T-helper 1 cell treated with Interleukin-12 subunit alpha and Interleukin-12 subunit beta and Interleukin-4 antibody, amounts not matched to agents 30 ng/mL and 1 ng/mL, for 36 hours (primary cell): Measurements from ENCODE around the gene NDUFB7. TPM values are rescaled to one million over a fixed set of nuclear protein-coding genes. Genes with fewer than 3 reads are reported as not detected.
"Not testable (repeated sequence)": the region's sequence is repeated elsewhere in the genome, so short reads cannot be mapped to it uniquely, and the experiment has no call there.

ENCODE experiments used
- intact Hi-C: fragments of 100-400 bp; cut with micrococcal nuclease; formaldehyde crosslinking; loops from one replicate; pipeline ENCODE4 v1.15.1; 2024
- total RNA-seq: library from RNA; stranded (reverse); gene quantifications from 2 replicates; pipeline ENCODE4 v1.2.3, GENCODE V29; 2022

The NDUFB7 gene
- 107 and 121 TPM in 2 replicates for total RNA-seq

DNA sequence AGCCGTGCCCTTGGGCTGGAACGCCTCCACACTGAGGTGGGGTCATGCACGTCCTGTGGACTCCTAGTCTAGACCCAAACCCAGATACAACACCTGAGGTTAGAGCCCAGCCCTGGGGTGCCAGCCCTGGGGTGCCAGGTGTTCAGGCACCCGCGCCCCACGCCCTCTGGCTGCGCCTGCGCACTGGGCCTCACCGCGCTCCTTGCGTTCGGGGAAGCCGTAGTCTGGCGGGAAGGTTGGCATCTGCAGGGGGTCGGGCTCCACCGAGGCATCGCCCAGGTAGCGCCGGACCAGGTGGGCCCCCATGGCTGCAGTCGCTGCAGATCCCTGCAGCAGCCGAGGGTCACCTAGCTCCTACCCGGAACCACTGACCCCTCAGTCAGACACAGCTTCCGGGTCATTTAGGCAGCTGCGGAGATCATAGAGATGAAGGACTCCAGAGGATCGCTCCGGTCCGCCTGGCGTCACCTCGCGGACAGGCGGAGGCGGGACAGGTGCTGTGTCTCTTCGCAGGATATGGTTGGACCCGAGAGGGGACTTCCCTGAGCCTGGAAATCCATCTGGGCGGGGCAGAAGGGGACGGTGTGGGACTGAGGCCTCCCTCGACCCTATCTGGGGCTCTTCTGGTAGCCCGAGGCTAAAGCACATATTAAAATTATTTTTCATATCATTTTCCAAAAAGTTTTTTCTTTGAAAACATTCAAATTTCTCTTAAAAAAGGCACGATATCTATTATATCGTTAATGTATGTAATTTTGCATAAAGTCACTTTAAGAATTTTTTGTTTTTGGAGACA lies at the start of gene NDUFB7:
TSS of gene NDUFB7 (minus strand) at position 372 of the 796 bp plus-strand sequence. CDS start at position 306, 66 bp downstream.
- intact Hi-C loops: loop anchor here (1.0 to 5.0 kb wide), 7 partner anchors 16 to 805 kb away; partner anchors contain the start of genes AKAP8 and TECR

DNA sequence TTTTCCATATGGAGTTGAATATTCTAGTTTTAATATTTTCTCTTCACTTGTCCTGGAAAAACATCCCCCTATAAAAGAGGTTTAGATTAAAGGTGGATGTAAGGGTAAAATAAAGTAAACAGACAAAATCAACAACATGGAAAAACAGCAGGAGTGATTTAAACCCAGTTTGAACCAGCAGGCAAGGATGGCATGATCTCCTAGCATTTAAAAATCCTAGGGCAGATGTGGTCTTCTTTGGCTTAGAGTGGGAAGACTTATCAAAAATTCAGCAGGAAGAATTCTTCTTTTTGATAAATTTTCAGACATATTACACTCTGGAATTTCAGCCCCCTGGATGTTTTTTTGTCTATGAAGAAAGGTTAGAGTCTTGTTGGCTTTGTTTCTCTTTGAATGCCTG lies 47.5 kb upstream of the NDUFB7 start:
- intact Hi-C loops: no loop called here

DNA sequence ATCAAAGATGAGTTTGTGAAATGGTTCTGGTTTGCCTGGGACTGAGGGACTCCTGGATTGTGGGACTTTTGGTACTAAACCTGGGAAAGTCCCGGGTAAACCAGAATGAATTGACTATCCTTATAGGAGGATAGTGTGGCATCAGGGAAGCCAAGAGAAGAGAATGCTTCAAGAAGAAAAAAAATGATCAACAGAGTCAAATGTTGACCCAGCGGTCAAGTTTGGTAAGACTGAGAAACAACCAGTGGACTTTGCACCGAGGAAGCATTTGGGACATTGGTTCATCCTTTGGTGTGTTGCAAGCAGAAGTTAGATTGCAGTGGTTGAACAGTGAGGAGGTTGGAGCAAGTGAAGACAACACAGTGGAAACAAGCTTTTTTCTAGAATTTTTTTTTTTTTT lies 44.5 kb upstream of the NDUFB7 start:
- intact Hi-C loops: no loop called here

DNA sequence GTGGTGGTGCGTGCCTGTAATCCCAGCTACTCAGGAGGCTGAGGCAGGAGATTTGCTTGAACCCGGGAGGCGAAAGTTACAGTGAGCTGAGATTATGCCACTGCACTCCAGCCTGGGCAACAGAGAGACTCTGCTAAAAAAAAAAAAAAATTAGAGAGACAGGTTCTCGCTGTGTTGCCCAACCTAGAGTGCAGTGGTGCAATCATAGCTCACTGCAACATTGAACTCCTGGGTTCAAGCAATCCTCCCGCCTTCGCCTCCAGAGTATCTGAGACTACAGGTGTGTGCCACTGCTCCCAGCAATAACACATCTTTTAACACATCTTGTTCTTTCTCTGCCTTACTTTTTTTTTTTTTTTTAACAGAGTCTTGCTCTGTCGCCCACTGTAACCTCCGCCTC lies 43.8 kb upstream of the NDUFB7 start:
- intact Hi-C loops: no loop called here

DNA sequence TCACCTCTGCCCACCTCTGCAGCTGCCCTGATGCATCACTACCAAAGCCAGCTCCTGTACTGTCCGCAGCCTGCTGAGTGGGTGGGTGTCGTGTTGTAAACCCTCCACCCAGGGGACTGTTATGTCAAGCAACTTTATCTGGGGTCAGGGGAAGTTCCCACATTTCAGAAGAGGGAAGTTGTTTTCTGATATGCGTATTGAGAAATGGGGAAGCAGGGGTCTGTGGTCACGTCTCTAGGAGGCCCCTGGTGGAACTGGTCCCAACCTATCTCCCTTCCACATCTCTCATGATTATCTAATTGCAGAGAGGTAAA lies 42.2 kb upstream of the NDUFB7 start:
- intact Hi-C loops: no loop called here

DNA sequence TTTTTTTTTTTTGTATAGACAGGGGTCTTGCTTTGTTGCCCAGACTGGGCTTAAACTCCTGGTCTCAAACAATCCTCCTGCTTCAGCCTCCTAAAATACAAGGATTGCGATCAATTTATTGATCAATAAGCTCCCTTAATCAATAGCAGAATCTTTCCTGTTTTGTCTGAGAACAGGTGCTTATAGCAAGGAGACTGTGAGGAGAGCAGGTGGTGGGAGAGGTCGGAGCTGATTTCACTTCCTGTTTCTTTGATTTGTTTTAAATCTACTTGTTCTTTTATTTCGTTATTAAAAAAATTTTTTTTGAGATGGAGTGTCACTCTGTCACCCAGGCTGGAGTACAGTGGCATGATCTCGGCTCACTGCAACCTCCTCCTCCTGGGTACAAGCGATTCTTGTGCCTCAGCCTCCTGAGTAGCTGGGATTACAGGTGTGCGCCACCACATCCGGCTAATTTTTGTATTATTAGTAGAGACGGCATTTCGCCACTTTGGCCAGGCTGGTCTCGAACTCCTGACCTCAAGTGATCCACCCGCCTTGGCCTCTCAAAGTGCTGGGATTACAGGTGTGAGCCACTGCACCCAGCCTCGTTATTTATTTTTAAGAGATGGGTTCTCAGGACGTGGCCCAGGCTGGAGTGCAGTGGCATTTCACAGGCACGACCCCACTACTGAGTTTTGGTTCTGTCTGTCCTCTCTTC lies 41.7 kb upstream of the NDUFB7 start:
- intact Hi-C loops: not testable (repeated sequence)

DNA sequence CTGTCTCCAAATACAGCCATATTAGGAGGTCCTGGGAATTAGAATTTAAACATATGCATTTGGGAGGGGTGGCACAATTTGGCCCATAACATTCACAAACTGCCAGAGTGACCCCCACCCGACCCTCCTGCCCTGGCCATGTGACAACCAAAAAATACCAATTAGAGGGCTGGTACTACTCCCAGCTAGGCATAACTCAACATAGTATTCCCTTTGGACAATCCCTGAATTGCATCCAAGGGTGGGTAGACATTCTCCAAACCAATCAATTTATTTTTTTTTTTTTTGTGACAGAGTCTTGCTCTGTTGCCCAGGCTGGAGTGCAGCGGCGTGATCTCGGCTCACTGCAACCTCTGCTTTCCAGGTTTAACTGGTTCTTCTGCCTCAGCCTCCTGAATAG lies 40.8 kb upstream of the NDUFB7 start:
- intact Hi-C loops: no loop called here

DNA sequence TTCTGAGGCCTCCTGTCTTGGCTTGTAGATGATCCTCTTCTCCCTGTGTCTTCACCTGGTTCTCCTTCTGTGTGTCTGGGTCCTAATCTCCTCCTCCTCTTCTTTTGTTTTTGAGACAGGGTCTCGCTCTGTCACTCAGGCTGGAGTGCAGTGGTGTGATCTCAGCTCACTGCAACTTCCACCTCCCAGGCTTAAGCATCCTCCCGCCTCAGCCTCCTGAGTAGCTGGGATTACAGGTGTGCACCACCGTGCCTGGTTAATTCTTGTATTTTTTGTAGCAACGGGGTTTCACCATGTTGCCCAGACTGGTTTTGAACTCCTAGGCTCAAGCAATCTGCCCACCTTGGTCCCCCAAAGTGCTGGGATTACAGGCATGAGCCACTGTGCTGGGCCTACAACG lies 40.4 kb upstream of the NDUFB7 start:
- intact Hi-C loops: not testable (repeated sequence)

DNA sequence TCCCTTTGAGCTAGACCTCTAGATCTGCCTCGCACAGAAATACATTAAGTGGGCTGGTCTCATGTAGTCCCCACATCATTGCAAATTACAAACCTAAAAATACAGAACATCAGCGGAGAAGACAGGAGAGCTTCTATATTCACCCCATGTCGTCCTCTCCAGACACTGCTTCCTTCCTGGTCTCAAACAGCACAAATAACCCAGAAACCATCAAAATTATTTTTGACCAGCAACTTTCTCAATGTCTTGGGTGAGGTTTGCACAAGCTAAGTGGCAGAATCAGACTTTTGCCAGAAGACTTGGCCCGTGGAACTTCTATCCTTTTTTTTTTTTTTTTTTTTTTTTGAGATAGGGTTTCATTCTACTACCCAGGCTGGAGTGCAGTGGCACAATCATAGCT lies 39.2 kb upstream of the NDUFB7 start:
- intact Hi-C loops: no loop called here

DNA sequence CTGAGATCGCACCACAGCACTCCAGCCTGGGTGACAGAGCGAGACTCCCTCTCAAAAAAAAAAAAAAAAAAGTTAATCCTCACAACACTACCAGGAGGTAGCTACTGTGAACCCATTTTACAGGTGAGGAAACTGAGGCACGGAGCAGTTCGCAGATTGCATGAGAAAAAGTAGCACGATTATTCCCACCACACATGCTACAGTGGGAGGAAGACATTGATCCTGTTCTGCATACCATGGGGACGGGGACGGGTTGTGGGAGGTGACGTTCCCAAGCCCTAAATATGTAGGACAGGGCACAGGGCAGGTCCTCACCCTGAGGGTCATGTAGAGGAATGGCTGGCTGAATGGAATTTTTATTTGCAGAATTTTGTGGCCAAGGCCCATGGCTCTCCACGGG lies 34.8 kb upstream of the NDUFB7 start:
- intact Hi-C loops: no loop called here

DNA sequence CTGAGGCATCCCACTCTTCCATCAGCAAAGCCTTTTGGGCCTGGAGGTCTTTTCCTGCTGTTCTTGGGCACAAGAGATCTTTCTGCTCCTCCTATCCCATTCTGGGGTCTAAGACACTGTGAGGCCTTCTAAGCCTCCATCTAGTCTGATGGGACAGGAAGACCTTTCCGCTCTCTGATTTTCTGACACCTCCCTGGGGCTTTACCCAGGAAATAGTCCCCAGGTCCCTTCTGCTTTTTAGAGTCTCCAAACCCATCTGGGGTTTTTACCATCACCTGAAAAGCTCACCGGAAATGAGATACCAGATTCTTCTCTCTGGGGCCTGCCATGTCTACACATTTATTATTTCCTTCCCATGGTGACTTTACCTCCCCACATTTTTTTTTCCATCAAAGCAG lies 32.1 kb upstream of the NDUFB7 start:
- intact Hi-C loops: no loop called here

DNA sequence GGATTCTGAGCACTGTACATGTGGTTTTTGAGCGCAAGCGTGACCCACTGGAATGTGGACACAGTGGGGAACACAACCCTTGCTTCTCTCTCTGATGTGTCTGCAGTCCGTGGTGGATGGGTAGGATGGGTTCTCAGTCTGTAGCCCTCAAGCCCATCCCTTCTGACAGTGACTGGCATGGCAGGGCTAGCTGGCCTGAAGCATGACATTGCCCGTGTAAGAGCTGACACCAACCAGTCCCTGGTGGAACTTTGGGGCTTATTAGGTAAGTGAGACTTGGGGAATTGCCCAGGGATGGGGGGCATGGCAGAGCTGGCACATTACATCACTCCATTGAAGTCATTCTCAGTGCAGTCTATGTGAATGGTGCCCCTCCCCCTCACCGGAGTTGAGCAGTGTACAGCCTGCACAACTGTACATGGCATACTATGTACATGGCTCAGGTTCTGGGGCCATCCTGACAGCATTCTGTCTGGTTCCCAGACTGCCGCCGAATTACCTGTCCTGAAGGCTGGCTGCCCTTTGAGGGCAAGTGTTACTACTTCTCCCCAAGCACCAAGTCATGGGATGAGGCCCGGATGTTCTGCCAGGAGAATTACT lies 27.8 kb upstream of the NDUFB7 start:
- intact Hi-C loops: no loop called here

DNA sequence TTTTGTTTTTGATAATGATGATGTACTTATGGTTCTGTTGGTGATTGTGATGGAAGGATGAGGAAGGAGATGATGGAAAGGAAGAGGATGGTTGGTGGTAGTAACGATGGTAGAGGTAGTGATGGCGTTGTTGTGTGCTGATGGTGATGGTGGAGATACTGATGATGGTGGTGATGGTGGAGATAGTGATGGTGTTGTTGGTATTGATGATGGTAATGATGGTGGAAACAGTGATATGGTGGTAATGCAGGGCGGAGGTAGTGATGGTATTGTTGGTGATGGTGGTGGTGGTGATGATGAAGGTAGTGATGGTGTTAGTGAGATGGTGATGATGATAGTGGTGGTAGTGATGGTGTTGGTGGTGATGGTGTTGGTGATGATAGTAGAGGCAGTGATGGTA lies 23.7 kb upstream of the NDUFB7 start:
- intact Hi-C loops: no loop called here

DNA sequence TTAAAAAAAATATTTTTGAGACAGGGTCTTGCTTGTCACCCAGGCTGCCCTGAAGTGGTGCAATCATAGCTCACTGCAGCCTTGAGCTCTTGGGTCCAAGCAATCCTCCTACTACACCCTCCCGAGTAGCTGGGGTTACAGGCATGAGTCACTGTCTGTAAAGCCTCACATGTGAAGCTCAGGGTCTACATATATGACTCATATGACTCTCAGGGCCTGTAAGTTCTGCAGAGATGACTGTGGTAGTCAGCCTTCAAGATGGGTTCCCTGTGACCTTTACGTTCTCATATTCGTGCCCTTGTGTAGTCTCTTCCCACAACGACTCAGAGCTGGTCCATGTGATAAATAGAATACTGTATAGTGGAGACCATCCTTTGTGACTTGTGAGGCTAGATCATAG lies 17.6 kb upstream of the NDUFB7 start:
- intact Hi-C loops: not testable (repeated sequence)

DNA sequence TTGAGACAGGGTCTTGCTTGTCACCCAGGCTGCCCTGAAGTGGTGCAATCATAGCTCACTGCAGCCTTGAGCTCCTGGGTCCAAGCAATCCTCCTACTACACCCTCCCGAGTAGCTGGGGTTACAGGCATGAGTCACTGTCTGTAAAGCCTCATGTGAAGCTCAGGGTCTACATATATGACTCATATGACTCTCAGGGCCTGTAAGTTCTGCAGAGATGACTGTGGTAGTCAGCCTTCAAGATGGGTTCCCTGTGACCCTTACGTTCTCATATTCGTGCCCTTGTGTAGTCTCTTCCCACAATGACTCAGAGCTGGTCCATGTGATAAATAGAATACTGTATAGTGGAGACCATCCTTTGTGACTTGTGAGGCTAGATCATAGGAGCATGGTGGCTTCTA lies 13.3 kb upstream of the NDUFB7 start:
- intact Hi-C loops: not testable (repeated sequence)

DNA sequence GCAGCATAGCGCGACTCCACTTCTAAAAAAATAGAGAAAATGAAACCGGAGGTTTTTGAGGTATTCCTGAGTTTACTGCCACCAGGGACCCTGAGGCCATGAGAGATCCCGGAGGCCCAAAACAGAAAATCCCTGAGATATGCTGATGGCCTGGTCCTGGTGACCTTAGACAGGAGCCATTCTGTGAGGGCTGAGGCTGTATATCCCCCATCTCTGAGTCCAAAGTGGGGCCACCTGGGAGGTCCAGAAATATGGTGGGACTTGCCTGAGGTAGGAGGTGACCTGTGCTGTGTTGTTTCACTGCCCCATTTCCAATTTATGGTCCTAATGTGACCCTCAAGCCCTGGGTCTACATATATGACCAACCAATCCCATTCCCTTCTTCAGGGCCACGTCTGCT lies 12.5 kb upstream of the NDUFB7 start:
- intact Hi-C loops: not testable (repeated sequence)

DNA sequence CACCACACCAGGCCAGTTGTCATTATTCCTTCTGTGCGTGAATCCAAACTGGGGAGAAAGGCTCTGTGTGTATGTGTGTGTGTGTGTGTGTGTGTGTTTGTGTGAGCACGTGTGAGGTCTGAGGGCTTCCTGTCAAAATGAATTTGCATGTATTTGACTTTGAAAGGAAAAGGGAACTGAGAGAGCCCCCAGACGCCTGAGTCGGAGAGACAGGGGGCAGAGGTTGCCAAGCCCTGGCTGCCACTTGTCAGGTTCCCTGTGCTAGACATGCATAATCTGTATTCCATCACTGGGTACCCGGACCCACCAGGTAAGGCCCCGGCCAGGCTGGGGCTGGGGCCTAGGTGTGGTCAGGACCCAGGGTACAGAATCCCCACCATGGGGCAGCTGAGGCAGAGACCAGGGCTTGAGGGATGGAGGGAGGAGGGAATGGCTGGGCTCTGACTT lies 11.1 kb upstream of the NDUFB7 start, which contains the start of gene CLEC17A:
TSS of gene CLEC17A (plus strand) at position 191 of the 447 bp plus-strand sequence. CDS start at position 268, 77 bp downstream.
- intact Hi-C loops: no loop called here

DNA sequence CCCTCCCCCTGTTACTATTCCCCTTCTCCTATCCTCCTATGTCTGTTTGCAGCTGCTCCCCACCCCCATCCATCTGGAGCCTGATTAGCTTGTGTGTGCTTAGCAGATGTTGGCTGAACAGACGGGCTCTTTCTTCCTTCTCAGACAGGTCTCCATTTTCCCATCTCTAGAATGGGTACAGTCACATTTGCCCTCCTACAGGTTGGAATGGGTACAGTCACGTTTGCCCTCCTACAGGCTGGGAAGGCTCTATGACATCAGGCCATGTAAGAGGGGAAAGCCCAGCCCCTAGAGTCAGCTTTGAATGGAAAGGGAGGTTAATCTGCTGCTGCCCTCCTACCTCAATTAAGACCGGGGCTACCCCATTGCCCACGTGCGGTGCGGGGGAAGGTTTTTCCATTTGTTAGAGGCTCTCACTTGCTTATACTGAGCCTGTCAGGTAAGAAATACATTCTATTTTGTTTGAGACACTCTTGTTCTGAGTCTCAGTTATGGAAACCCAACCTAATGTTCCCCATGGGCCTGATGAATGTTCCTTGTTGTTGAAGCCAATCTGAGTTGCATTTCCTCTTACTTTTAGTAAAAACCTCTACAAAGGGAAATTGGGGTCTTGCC lies 8.9 kb upstream of the NDUFB7 start:
- intact Hi-C loops: no loop called here

DNA sequence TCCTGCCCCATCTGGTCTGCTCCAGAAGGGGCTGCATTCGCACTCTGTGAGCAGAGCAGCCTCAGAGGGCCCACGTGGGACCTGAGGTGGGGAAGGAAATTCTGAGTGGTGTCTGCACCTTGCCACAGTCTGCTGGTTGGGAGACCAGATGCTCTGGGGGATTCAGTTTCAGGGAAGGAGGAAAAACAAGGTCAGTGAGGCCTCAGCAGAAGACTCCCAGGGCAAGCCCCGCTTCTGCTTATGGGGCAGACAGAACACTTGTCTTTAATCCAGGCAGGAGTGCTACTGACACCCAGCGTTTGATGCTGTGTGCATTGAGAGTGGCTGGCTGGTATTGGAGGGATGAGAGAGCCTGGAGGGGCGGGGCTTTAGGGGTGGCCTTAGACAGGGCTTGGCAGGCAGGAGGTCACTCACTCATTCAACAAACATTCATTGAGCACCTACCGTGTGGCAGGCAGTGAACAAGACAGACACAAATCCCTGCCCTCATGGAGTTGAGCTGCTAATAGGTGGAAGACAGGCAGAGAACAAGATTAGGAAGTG lies 6.1 kb upstream of the NDUFB7 start:
- intact Hi-C loops: no loop called here

DNA sequence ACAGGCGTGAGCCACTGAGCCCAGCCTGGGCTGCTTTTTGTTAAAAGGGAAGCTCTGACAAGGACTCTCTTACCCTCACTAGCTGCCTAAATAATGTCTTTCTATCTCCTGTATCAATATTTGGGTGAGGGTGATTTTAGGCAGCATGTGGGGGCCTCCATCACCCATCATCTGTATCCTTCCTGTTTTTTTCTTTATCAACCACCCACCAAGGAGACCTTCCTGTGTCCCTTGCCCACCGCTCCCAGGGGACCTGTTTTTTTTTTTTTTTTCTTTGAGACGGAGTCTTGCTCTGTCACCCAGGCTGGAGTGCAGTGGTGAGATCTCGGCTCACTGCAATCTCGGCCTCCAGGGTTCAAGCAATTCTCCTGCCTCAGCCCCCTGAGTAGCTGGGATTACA lies 5.4 kb upstream of the NDUFB7 start:
- intact Hi-C loops: no loop called here

DNA sequence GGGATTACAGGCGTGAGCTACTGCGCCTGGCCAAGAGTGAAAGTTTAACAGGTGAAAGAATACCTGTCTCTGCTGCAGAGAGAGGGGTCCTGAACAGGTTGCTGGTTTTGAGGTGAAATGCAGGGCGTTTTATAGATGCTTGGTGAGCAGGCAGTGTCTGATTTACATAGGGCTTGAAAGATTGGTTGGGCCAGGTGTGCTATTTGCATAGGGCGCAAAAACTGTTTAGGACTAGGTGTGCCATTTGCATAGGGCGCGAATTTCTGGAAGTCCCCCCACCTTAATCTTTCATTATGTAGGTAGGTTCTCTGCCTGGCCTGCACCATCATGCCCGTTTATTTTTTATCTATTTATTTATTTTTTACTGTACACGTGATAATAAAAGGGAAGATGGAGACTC lies 4.5 kb upstream of the NDUFB7 start:
- intact Hi-C loops: no loop called here
